BJ (cell line): Measurements from ENCODE around the gene ELMOD1. TPM values are rescaled to one million over a fixed set of nuclear protein-coding genes. Genes with fewer than 3 reads are reported as not detected.

Experiments used
- CTCF ChIA-PET: fragments of 350-600 bp; formaldehyde crosslinking; extraction: SDS; loops from one replicate; lab custom pipeline; 2021; ENCODE audit warnings: antibody characterized with exemption, inconsistent platforms; lab: Yijun Ruan, JAX
- POLR2A ChIA-PET: fragments of 300-600 bp; sonication (Branson Sonifier 250); formaldehyde crosslinking; extraction: SDS; loops from one replicate; lab custom pipeline; 2021; ENCODE audit warnings: antibody characterized with exemption; lab: Charles Lee
- DNase-seq: peaks from one replicate; pipeline ENCODE4 v3.0.0-alpha.2; 2011; ENCODE audit warnings: low read depth
- H3K27me3 ChIP-seq: 2 replicates; pipeline ENCODE4 v1.6.0; 2011; ENCODE audit warnings: low read length; ENCODE audit not compliant: control insufficient read depth, insufficient read depth
- H3K36me3 ChIP-seq: 2 replicates; pipeline ENCODE4 v1.5.1; 2011; ENCODE audit warnings: low read length; ENCODE audit not compliant: control insufficient read depth, insufficient read depth
- H3K4me3 ChIP-seq: 2 replicates; pipeline ENCODE4 v1.5.1; 2011; ENCODE audit warnings: low read depth, mild to moderate bottlenecking, control low read depth, low read length
- CTCF ChIP-seq: IDR thresholded peaks from 2 replicates; pipeline ENCODE4 v1.5.1; 2011; ENCODE audit warnings: low read depth, mild to moderate bottlenecking, control low read depth, inconsistent platforms, low read length, moderate library complexity; ENCODE audit not compliant: insufficient read depth
- polyA plus RNA-seq: library from polyadenylated mRNA; depleted of rRNA; stranded (reverse); fragments of >200 nt; gene quantifications from 2 replicates; pipeline ENCODE4 v1.2.3, GENCODE V29; 2011; rRNA removed

Gene ELMOD1
- polyA plus RNA-seq, 1 experiment = 0.04 TPM

GRCh38 chr11:107707807-107708206, 116.9 kb downstream of the ELMOD1 start:
- ChIA-PET CTCF (no interaction called here), POLR2A (no interaction called here)
- no peak for DNase-seq

GRCh38 chr11:107708792-107709191, 117.8 kb downstream of the ELMOD1 start:
- no peaks in the 10 kb centered on the region for H3K36me3 ChIP-seq
- H3K27me3 ChIP-seq = no peaks in the 10 kb centered on the region
- no peak for DNase-seq
- ChIA-PET CTCF (interaction anchor here (0.6 kb wide), 1 partner anchor 62 kb away, joined by 3 read pairs; no protein-coding TSS in a partner anchor), POLR2A (no interaction called here)
- no peak for TF ChIP-seq CTCF
- no peak overlapping the region for H3K4me3 ChIP-seq

More at GRCh38 chr11:107707807-107708206, 116.9 kb downstream of the ELMOD1 start:
- no peak overlapping the region for H3K4me3 ChIP-seq
- TF ChIP-seq CTCF = no peak
- no peaks in the 10 kb centered on the region for H3K36me3 ChIP-seq
- H3K27me3 ChIP-seq = no peaks in the 10 kb centered on the region

GRCh38 chr11:107710301-107710700, 119.4 kb downstream of the ELMOD1 start:
- H3K27me3 ChIP-seq = 0 out of 2 replicates have a peak, but pooled peaks cover 1% of the 10 kb centered on the region
- H3K4me3 ChIP-seq = no peak overlapping the region
- DNase-seq = no peak
- H3K36me3 ChIP-seq = no peaks in the 10 kb centered on the region
- POLR2A ChIA-PET = no interaction called here
- TF ChIP-seq CTCF = no peak
- CTCF ChIA-PET = interaction anchor here (1.1 kb wide), 1 partner anchor 20 kb away, joined by 3 read pairs; no protein-coding TSS in a partner anchor

GRCh38 chr11:107711861-107712755, 121.2 kb downstream of the ELMOD1 start, which contains the start of gene SLN:
Gene SLN (minus strand): TSS chr11:107712056.
- ChIA-PET POLR2A (no interaction called here), CTCF (no interaction called here)
- 0 out of 2 replicates have a peak, but pooled peaks cover 1% of the 10 kb centered on the region for H3K27me3 ChIP-seq
- no peak for DNase-seq
- TF ChIP-seq CTCF = no peak
- H3K36me3 ChIP-seq = no peaks in the 10 kb centered on the region
- no peak within 1 kb of the TSS for H3K4me3 ChIP-seq

- Histone ChIP-seq H3K36me3 (no peaks in the 10 kb centered on the region), H3K4me3 (no peak overlapping the region), H3K27me3 (0 out of 2 replicates have a peak, but pooled peaks cover 1% of the 10 kb centered on the region)
- DNase-seq = no peak
- CTCF ChIA-PET = interaction anchor here (1.1 kb wide), 1 partner anchor 10 kb away, joined by 4 read pairs; no protein-coding TSS in a partner anchor
- no peak for TF ChIP-seq CTCF
- POLR2A ChIA-PET = no interaction called here
These were observed 122.1 kb downstream of the ELMOD1 start for GRCh38 chr11:107713009-107713408.

Other genes starting within 250 kb of the ELMOD1 start
- 1.2 and 2.7 TPM in 2 replicates for gene CWF19L2, start 133.3 kb upstream of the ELMOD1 start, polyA plus RNA-seq
- gene ALKBH8, start 25.4 kb upstream of the ELMOD1 start, polyA plus RNA-seq = 2.9 and 5.6 TPM in 2 replicates
- gene SLN, start 120.9 kb downstream of the ELMOD1 start, polyA plus RNA-seq = not detected in 2 replicates